Activated T-cell treated with anti-CD3 and anti-CD28 coated beads, Interleukin-2, amount 50 U/mL, for 4 hours (primary cell): Measurements from ENCODE around the gene STAG1. TPM values are rescaled to one million over a fixed set of nuclear protein-coding genes. Genes with fewer than 3 reads are reported as not detected.
"Not testable (repeated sequence)": the region's sequence is repeated elsewhere in the genome, so short reads cannot be mapped to it uniquely, and the experiment has no call there.

Experiments used
- ATAC-seq, 2 donors: fragments of 200-7000 bp; cut with Tn5 transposase; one replicate each; pipeline ENCODE4 v1.10.0; 2021
- DNase-seq: peaks from one replicate; pipeline ENCODE4 v3.0.0-alpha.2; 2020
- H3K27me3 Mint-ChIP-seq: one replicate; pipeline ENCODE4 v1.8.0; 2021; ENCODE audit warnings: low read depth, mixed read lengths
- H3K36me3 Mint-ChIP-seq: one replicate; pipeline ENCODE4 v1.8.0; 2022; ENCODE audit warnings: mixed read lengths; ENCODE audit not compliant: insufficient read depth
- H3K4me1 Mint-ChIP-seq: one replicate; pipeline ENCODE4 v1.8.0; 2021; ENCODE audit warnings: low read depth, mixed read lengths
- H3K4me3 Mint-ChIP-seq: one replicate; pipeline ENCODE4 v1.8.0; 2021; ENCODE audit warnings: mild to moderate bottlenecking, moderate library complexity, mixed read lengths
- H3K9me3 Mint-ChIP-seq: one replicate; pipeline ENCODE4 v1.8.0; 2021; ENCODE audit warnings: mixed read lengths
- total RNA-seq, 3 donors: library from RNA; stranded (reverse); gene quantifications; one replicate each; pipeline ENCODE4 v1.2.1, GENCODE V29; 2021

STAG1 gene
- total RNA-seq, 3 donors from 2014 or later, result 44.6 to 46.2 (median 44.6) TPM

GRCh38 chr3:136412307-136412706 is 339.9 kb downstream of the STAG1 start:
- no peaks in the 10 kb centered on the region for H3K4me1 Mint-ChIP-seq
- no peaks in the 10 kb centered on the region for H3K27me3 Mint-ChIP-seq
- no peak overlapping the region for H3K4me3 Mint-ChIP-seq
- H3K36me3 Mint-ChIP-seq, result peaks cover 33% of the 10 kb centered on the region
- ATAC-seq (no peak), DNase-seq (no peak)
- H3K9me3 Mint-ChIP-seq, result no peaks in the 10 kb centered on the region

GRCh38 chr3:136409549-136409948 is 342.6 kb downstream of the STAG1 start:
- Mint-ChIP-seq H3K27me3 (no peaks in the 10 kb centered on the region), H3K4me3 (no peak overlapping the region), H3K36me3 (peaks cover 26% of the 10 kb centered on the region), H3K4me1 (no peaks in the 10 kb centered on the region), H3K9me3 (no peaks in the 10 kb centered on the region)
- ATAC-seq (no peak), DNase-seq (no peak)

GRCh38 chr3:136404056-136404455 is 348.1 kb downstream of the STAG1 start:
- ATAC-seq, result no peak
- Mint-ChIP-seq H3K36me3 (peaks cover 17% of the 10 kb centered on the region), H3K27me3 (no peaks in the 10 kb centered on the region), H3K9me3 (no peaks in the 10 kb centered on the region), H3K4me1 (no peaks in the 10 kb centered on the region), H3K4me3 (no peak overlapping the region)
- no peak for DNase-seq

GRCh38 chr3:136396916-136397315 is 355.3 kb downstream of the STAG1 start:
- H3K36me3 Mint-ChIP-seq, result peaks cover 10% of the 10 kb centered on the region
- no peaks in the 10 kb centered on the region for H3K4me1 Mint-ChIP-seq
- no peak overlapping the region for H3K4me3 Mint-ChIP-seq
- no peak for DNase-seq
- no peaks in the 10 kb centered on the region for H3K27me3 Mint-ChIP-seq
- H3K9me3 Mint-ChIP-seq, result no peaks in the 10 kb centered on the region
- no peak for ATAC-seq

GRCh38 chr3:136390574-136390973 is 361.6 kb downstream of the STAG1 start:
- DNase-seq, result no peak
- Mint-ChIP-seq H3K4me3 (no peak overlapping the region), H3K9me3 (no peaks in the 10 kb centered on the region), H3K4me1 (no peaks in the 10 kb centered on the region), H3K27me3 (no peaks in the 10 kb centered on the region), H3K36me3 (peaks cover 8% of the 10 kb centered on the region)
- ATAC-seq, result no peak

- H3K27me3 Mint-ChIP-seq, result no peaks in the 10 kb centered on the region
- ATAC-seq (no peak), DNase-seq (no peak)
- no peak overlapping the region for H3K4me3 Mint-ChIP-seq
- H3K36me3 Mint-ChIP-seq, result peaks cover 8% of the 10 kb centered on the region
- H3K4me1 Mint-ChIP-seq, result no peaks in the 10 kb centered on the region
- H3K9me3 Mint-ChIP-seq, result no peaks in the 10 kb centered on the region
These were observed 365.1 kb downstream of the STAG1 start for GRCh38 chr3:136387031-136387430.

- DNase-seq (no peak), ATAC-seq (peak in 1 of 2 donors; percentile 34)
- H3K4me1 Mint-ChIP-seq, result no peaks in the 10 kb centered on the region
- no peaks in the 10 kb centered on the region for H3K9me3 Mint-ChIP-seq
- peaks cover 12% of the 10 kb centered on the region for H3K36me3 Mint-ChIP-seq
- H3K27me3 Mint-ChIP-seq, result no peaks in the 10 kb centered on the region
- H3K4me3 Mint-ChIP-seq, result no peak overlapping the region
These were observed 366.7 kb downstream of the STAG1 start for GRCh38 chr3:136385457-136385856.

- peaks cover 13% of the 10 kb centered on the region for H3K36me3 Mint-ChIP-seq
- H3K4me1 Mint-ChIP-seq, result no peaks in the 10 kb centered on the region
- no peaks in the 10 kb centered on the region for H3K9me3 Mint-ChIP-seq
- H3K27me3 Mint-ChIP-seq, result no peaks in the 10 kb centered on the region
- ATAC-seq (no peak), DNase-seq (no peak)
- no peak overlapping the region for H3K4me3 Mint-ChIP-seq
These were observed 371.1 kb downstream of the STAG1 start for GRCh38 chr3:136381051-136381450.

- Mint-ChIP-seq H3K27me3 (no peaks in the 10 kb centered on the region), H3K36me3 (peaks cover 13% of the 10 kb centered on the region), H3K4me3 (no peak overlapping the region), H3K4me1 (no peaks in the 10 kb centered on the region), H3K9me3 (no peaks in the 10 kb centered on the region)
- DNase-seq, result no peak
- ATAC-seq, result no peak
These were observed 371.6 kb downstream of the STAG1 start for GRCh38 chr3:136380530-136380929.

GRCh38 chr3:136378011-136378410 is 374.2 kb downstream of the STAG1 start:
- H3K4me1 Mint-ChIP-seq, result no peaks in the 10 kb centered on the region
- peaks cover 23% of the 10 kb centered on the region for H3K36me3 Mint-ChIP-seq
- DNase-seq (no peak), ATAC-seq (no peak)
- no peak overlapping the region for H3K4me3 Mint-ChIP-seq
- H3K27me3 Mint-ChIP-seq, result no peaks in the 10 kb centered on the region
- H3K9me3 Mint-ChIP-seq, result no peaks in the 10 kb centered on the region

GRCh38 chr3:136377508-136377907 is 374.7 kb downstream of the STAG1 start:
- peaks cover 25% of the 10 kb centered on the region for H3K36me3 Mint-ChIP-seq
- ATAC-seq, result no peak
- DNase-seq, result no peak

GRCh38 chr3:136375800-136376199 is 376.4 kb downstream of the STAG1 start:
- not testable (repeated sequence) for H3K4me1 Mint-ChIP-seq, DNase-seq, H3K27me3 Mint-ChIP-seq, ATAC-seq, H3K9me3 Mint-ChIP-seq, H3K4me3 Mint-ChIP-seq
- H3K36me3 Mint-ChIP-seq, result peaks cover 20% of the 10 kb centered on the region

More at GRCh38 chr3:136377508-136377907, 374.7 kb downstream of the STAG1 start:
- Mint-ChIP-seq H3K4me3 (no peak overlapping the region), H3K9me3 (no peaks in the 10 kb centered on the region), H3K27me3 (no peaks in the 10 kb centered on the region), H3K4me1 (no peaks in the 10 kb centered on the region)

- Mint-ChIP-seq H3K36me3 (peaks cover 19% of the 10 kb centered on the region), H3K4me1 (no peaks in the 10 kb centered on the region), H3K27me3 (no peaks in the 10 kb centered on the region), H3K4me3 (no peak overlapping the region), H3K9me3 (no peaks in the 10 kb centered on the region)
- no peak for ATAC-seq
- no peak for DNase-seq
These were observed 385.9 kb downstream of the STAG1 start for GRCh38 chr3:136366289-136366688.

- Mint-ChIP-seq H3K9me3 (peaks cover 8% of the 10 kb centered on the region), H3K27me3 (no peaks in the 10 kb centered on the region), H3K4me3 (no peak overlapping the region), H3K36me3 (peaks cover 30% of the 10 kb centered on the region), H3K4me1 (peaks cover 2% of the 10 kb centered on the region)
- DNase-seq, result no peak
- ATAC-seq, result no peak
These were observed 398.7 kb downstream of the STAG1 start for GRCh38 chr3:136353461-136353860.

- ATAC-seq (no peak), DNase-seq (no peak)
- Mint-ChIP-seq H3K27me3 (no peaks in the 10 kb centered on the region), H3K9me3 (peaks cover 8% of the 10 kb centered on the region), H3K4me3 (no peak overlapping the region), H3K4me1 (peaks cover 2% of the 10 kb centered on the region), H3K36me3 (peaks cover 27% of the 10 kb centered on the region)
These were observed 400.3 kb downstream of the STAG1 start for GRCh38 chr3:136351905-136352304.

- H3K36me3 Mint-ChIP-seq, result peaks cover 27% of the 10 kb centered on the region
- DNase-seq, result no peak
- no peak overlapping the region for H3K4me3 Mint-ChIP-seq
- peaks cover 8% of the 10 kb centered on the region for H3K9me3 Mint-ChIP-seq
- peaks cover 2% of the 10 kb centered on the region for H3K4me1 Mint-ChIP-seq
- ATAC-seq, result no peak
- no peaks in the 10 kb centered on the region for H3K27me3 Mint-ChIP-seq
These were observed 400.8 kb downstream of the STAG1 start for GRCh38 chr3:136351351-136351750.
